Esophagus squamous epithelium (tissue), 5 donors: Measurements from ENCODE around the gene CPNE4. TPM values are rescaled to one million over a fixed set of nuclear protein-coding genes. Genes with fewer than 3 reads are reported as not detected.

Experiments
- DNase-seq: peaks from one replicate; lab custom pipeline; 2025; lab: John Stamatoyannopoulos, UW
- H3K27ac ChIP-seq, 4 donors: fragments of 200-600 bp; sonication (generic); one replicate each; pipeline ENCODE4 v1.5.1; 2016 to 2019; ENCODE audit warnings: mild to moderate bottlenecking in 1 of 4
- H3K27me3 ChIP-seq, 4 donors: fragments of 200-600 bp; sonication (generic); 1 replicate in 3 of 4; 2 replicates in 1 of 4; pipeline versions ENCODE4 v1.5.1 to v1.6.0; 2017 to 2021; ENCODE audit warnings: antibody characterized with exemption in 1 of 4
- H3K36me3 ChIP-seq, 3 donors: fragments of 200-600 bp; sonication (generic); one replicate each; pipeline ENCODE4 v1.5.1; 2016 to 2019
- H3K4me1 ChIP-seq, 3 donors: fragments of 200-600 bp; sonication (generic); one replicate each; pipeline ENCODE4 v1.5.1; 2017 to 2019
- H3K4me3 ChIP-seq, 4 donors: fragments of 200-600 bp; sonication (generic); 1 replicate in 3 of 4; 2 replicates in 1 of 4; pipeline ENCODE4 v1.5.1; 2016 to 2019; ENCODE audit warnings: mild to moderate bottlenecking in 2 of 4, moderate library complexity in 1 of 4
- H3K9me3 ChIP-seq, 3 donors: fragments of 200-600 bp; sonication (generic); one replicate each; pipeline ENCODE4 v1.5.1; 2016 to 2019
- POLR2A ChIP-seq, 4 donors: fragments of 450-650 bp; IDR thresholded peaks; one replicate each; pipeline ENCODE4 v1.6.1; 2017; ENCODE audit warnings: antibody characterized with exemption in 4 of 4, mild to moderate bottlenecking in 4 of 4, moderate library complexity in 3 of 4
- WGBS, 2 donors: methylation state at CpG; one replicate each; pipeline ENCODE4 v1.1.5; 2018; 5-methylcytosine and 5-hydroxymethylcytosine counted together
- intact Hi-C: fragments of 100-400 bp; cut with DNase I; formaldehyde crosslinking; loops from one replicate; pipeline ENCODE4 v1.15.0; 2022
- total RNA-seq, 4 donors: library from RNA; depleted of rRNA; stranded (reverse); fragments of >200 nt; gene quantifications; one replicate each; pipeline ENCODE4 v1.1.0, GENCODE V29; 2016
- TF ChIP-seq, protein P1 (sequence below), 6 experiments: fragments of 450-650 bp in 4 of 6; fragments of 200-600 bp in 2 of 6; sonication (generic) in 2 of 6; IDR thresholded peaks; one replicate each; pipeline ENCODE4 v1.5.1; 2016 to 2019; ENCODE audit warnings: antibody characterized with exemption in 6 of 6, mild to moderate bottlenecking in 4 of 6, moderate library complexity in 4 of 6
- donor health status: DM: yes; HTN: yes; CAD: no.

The CPNE4 gene
- total RNA-seq, 4 donors from 2014 or later = 0.19 TPM; not detected in 3

- no peak overlapping the region for H3K27ac ChIP-seq
- H3K36me3 ChIP-seq = no peaks in the 10 kb centered on the region
- no peak for DNase-seq
- no peaks in the 10 kb centered on the region for H3K4me1 ChIP-seq
- no peaks in the 10 kb centered on the region for H3K27me3 ChIP-seq
- WGBS, 2 donors = 51 to 59% methylated on average over 3 of the region's 3 CpGs
- intact Hi-C loops = no loop called here
- H3K4me3 ChIP-seq = no peak overlapping the region
- no peak for TF ChIP-seq POLR2A (IDR thresholded peaks at IDR 0.05)
- TF ChIP-seq, protein P1, sequence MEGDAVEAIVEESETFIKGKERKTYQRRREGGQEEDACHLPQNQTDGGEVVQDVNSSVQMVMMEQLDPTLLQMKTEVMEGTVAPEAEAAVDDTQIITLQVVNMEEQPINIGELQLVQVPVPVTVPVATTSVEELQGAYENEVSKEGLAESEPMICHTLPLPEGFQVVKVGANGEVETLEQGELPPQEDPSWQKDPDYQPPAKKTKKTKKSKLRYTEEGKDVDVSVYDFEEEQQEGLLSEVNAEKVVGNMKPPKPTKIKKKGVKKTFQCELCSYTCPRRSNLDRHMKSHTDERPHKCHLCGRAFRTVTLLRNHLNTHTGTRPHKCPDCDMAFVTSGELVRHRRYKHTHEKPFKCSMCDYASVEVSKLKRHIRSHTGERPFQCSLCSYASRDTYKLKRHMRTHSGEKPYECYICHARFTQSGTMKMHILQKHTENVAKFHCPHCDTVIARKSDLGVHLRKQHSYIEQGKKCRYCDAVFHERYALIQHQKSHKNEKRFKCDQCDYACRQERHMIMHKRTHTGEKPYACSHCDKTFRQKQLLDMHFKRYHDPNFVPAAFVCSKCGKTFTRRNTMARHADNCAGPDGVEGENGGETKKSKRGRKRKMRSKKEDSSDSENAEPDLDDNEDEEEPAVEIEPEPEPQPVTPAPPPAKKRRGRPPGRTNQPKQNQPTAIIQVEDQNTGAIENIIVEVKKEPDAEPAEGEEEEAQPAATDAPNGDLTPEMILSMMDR (IDR thresholded peaks at IDR 0.05) = no peak
- no peaks in the 10 kb centered on the region for H3K9me3 ChIP-seq
These were observed 178.6 kb downstream of the CPNE4 start for GRCh38 chr3:131856171-131856570.

- Histone ChIP-seq H3K27me3 (no peaks in the 10 kb centered on the region), H3K36me3 (no peaks in the 10 kb centered on the region), H3K27ac (no peak overlapping the region), H3K4me3 (no peak overlapping the region), H3K4me1 (no peaks in the 10 kb centered on the region), H3K9me3 (no peaks in the 10 kb centered on the region)
- no peak for DNase-seq
- TF ChIP-seq POLR2A (IDR thresholded peaks at IDR 0.05) = no peak
- TF ChIP-seq, protein P1 (IDR thresholded peaks at IDR 0.05) = no peak
- WGBS, 2 donors = 82 to 84% methylated on average over 3 of the region's 3 CpGs
- intact Hi-C loops = no loop called here
These were observed 184.6 kb downstream of the CPNE4 start for GRCh38 chr3:131850223-131850622.

- Histone ChIP-seq H3K4me1 (no peaks in the 10 kb centered on the region), H3K27ac (no peak overlapping the region), H3K27me3 (no peaks in the 10 kb centered on the region), H3K4me3 (no peak overlapping the region), H3K36me3 (no peaks in the 10 kb centered on the region), H3K9me3 (no peaks in the 10 kb centered on the region)
- DNase-seq = no peak
- TF ChIP-seq POLR2A (IDR thresholded peaks at IDR 0.05) = no peak
- TF ChIP-seq, protein P1 (IDR thresholded peaks at IDR 0.05) = no peak
- 58 to 79% methylated on average over 2 of the region's 2 CpGs for WGBS, 2 donors
- intact Hi-C loops = no loop called here
These were observed 185.2 kb downstream of the CPNE4 start for GRCh38 chr3:131849616-131850015.

DNA sequence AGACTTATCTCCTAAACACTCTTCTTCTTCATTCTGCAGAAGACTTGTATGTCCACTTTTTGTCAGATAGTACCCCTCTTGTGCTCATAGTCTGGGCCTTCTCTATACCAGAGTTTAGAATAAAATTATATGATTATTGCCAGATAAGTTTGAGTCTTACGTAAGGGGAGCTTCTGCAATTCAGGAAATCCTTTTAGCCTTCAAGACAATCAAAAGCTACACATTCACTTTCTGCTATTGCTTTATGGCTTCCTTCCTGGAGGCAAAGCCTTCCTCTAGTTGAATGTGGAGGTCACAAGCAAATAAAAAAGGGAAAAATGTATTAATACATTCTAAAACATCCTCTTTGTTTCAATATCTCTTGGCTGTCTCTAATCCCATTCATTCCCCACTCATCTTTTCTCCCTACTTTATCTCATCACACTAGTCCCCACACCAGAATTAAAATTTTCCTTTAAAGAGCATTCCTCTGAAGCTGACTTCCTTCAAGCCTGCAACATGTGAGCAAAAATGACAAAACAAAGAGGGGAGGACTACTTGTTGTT lies 186.8 kb downstream of the CPNE4 start:
- 50 to 78% methylated on average over 1 of the region's 1 CpG for WGBS, 2 donors
- no peak for TF ChIP-seq POLR2A (IDR thresholded peaks at IDR 0.05)
- TF ChIP-seq, protein P1 (IDR thresholded peaks at IDR 0.05) = no peak
- Histone ChIP-seq H3K9me3 (no peaks in the 10 kb centered on the region), H3K4me1 (no peaks in the 10 kb centered on the region), H3K36me3 (no peaks in the 10 kb centered on the region), H3K27me3 (no peaks in the 10 kb centered on the region), H3K27ac (no peak overlapping the region), H3K4me3 (no peak overlapping the region)
- intact Hi-C loops = no loop called here
- DNase-seq = no peak

GRCh38 chr3:131846296-131846924 lies 188.4 kb downstream of the CPNE4 start:
- no peak for DNase-seq
- H3K4me1 ChIP-seq = no peaks in the 10 kb centered on the region
- H3K9me3 ChIP-seq = no peaks in the 10 kb centered on the region
- intact Hi-C loops = no loop called here
- no peaks in the 10 kb centered on the region for H3K27me3 ChIP-seq
- no peaks in the 10 kb centered on the region for H3K36me3 ChIP-seq
- H3K27ac ChIP-seq = no peak overlapping the region
- TF ChIP-seq POLR2A (IDR thresholded peaks at IDR 0.05) = no peak
- TF ChIP-seq, protein P1 (IDR thresholded peaks at IDR 0.05) = no peak
- 28 to 79% methylated on average over 3 of the region's 3 CpGs for WGBS, 2 donors
- H3K4me3 ChIP-seq = no peak overlapping the region
